ENCODE measurements around the gene KLF9. TPM values are rescaled to one million over a fixed set of nuclear protein-coding genes. Genes with fewer than 3 reads are reported as not detected.

KLF9 gene
- total RNA-seq, 1 donor from 2014 or later, result 2.6 TPM

DNA sequence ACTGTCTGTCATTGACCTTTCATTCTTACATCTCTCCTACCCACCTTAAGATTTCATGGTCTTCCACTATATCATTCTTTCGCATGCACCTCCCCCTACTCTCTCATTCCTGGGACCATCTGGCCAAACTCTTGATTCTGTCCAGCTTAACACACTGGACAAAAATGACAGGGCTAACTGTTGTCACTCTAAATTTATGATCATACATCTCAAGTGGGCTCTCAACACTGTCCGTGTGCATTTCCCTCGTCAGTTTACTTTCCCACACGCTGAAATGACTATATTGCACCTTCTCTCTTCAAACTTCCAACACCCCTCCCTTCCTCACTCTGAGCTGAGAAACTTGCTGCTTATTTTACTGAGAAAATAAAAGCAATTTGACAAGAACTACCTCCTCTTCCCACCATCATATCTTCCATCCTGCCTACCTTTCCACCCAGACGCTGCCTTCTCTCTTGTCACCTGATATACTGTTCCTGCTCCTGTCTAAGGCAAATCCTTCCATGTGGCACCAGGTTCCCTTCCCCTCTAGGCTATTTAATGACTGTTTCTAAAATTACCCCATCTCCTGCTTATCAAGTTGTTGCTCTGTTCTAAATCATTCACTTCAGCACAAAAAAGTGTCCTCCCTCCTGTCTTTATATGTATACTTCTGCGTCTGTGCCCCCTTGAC is 8.1 kb upstream of the KLF9 start:
- H3K27me3 ChIP-seq (ENCODE audit: control insufficient read depth in 3 of 3, insufficient read depth in 3 of 3, low read length in 3 of 3), result no peaks in the 10 kb centered on the region
- peaks cover 38 to 54% (median 41%) of the 10 kb centered on the region in 3 donors for H3K4me1 ChIP-seq (ENCODE audit: control insufficient read depth in 3 of 3, insufficient read depth in 3 of 3, low read length in 3 of 3)
- no peak overlapping the region for H3K4me3 ChIP-seq (ENCODE audit: low read length in 3 of 3)
- H3K36me3 ChIP-seq (ENCODE audit: control insufficient read depth in 3 of 3, insufficient read depth in 3 of 3, low read length in 3 of 3), result no peaks in the 10 kb centered on the region
- H3K9ac ChIP-seq (ENCODE audit: low read depth in 1 of 3, low read length in 3 of 3), result no peak overlapping the region
- no peaks in the 10 kb centered on the region for H3K9me3 ChIP-seq (ENCODE audit: control insufficient read depth in 3 of 3, low read length in 3 of 3)
- peak overlapping the region; percentile 99 for H3K27ac ChIP-seq (ENCODE audit: low read depth, low read length)

DNA sequence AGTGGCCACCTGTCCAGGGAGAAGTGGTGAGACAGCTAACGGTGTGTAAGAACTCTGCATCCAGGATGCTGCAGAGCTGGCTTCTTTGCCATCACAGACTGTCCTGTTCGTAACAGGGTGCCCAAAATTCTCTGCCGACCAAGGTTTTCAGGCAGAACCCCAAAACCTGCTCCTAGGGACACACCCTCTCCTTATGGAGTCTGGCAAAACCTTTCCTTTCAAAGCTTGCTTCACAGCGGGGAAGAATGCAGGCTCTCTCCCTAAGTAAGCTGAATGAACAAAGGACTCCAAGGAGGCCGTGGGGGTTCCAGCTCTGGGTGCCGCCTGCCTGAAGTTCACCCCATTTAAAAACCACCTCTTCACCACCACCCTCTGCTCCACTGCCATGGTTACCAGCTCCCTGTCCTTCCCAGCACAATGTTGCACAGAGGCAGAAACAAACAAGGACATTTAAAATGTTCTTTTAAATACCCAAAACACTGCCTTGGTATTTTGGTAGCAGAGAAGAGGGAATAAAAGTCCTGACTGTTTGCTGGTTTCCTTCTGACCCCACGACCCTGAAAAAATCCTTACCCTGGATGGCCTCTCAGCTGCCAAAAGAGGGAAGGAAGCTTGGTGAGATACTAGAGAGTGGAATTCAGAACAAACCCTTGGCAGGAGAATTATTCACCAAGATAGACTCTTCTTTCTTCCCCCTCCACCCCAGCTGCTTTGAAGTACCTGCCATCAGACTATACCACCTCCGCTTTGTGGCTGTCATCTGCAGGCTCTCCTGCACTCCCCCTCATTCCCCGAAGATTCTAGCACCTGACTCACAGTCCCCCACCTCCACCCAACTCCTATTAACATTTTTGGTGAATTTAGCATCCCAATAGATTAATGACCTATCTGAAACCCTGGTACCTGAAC is 7.1 kb upstream of the KLF9 start:
- peak overlapping the region; percentile 99 for H3K27ac ChIP-seq (ENCODE audit: low read depth, low read length)
- H3K4me3 ChIP-seq (ENCODE audit: low read length in 3 of 3), result peak overlapping the region; percentile 56 to 92 (median 57)
- no peaks in the 10 kb centered on the region for H3K27me3 ChIP-seq (ENCODE audit: control insufficient read depth in 3 of 3, insufficient read depth in 3 of 3, low read length in 3 of 3)
- H3K4me1 ChIP-seq (ENCODE audit: control insufficient read depth in 3 of 3, insufficient read depth in 3 of 3, low read length in 3 of 3), result peaks cover 44 to 57% (median 45%) of the 10 kb centered on the region in 3 donors
- H3K36me3 ChIP-seq (ENCODE audit: control insufficient read depth in 3 of 3, insufficient read depth in 3 of 3, low read length in 3 of 3), result no peaks in the 10 kb centered on the region
- H3K9me3 ChIP-seq (ENCODE audit: control insufficient read depth in 3 of 3, low read length in 3 of 3), result no peaks in the 10 kb centered on the region
- peak overlapping the region; percentile 96 to 100 (median 96) for H3K9ac ChIP-seq (ENCODE audit: low read depth in 1 of 3, low read length in 3 of 3)

DNA sequence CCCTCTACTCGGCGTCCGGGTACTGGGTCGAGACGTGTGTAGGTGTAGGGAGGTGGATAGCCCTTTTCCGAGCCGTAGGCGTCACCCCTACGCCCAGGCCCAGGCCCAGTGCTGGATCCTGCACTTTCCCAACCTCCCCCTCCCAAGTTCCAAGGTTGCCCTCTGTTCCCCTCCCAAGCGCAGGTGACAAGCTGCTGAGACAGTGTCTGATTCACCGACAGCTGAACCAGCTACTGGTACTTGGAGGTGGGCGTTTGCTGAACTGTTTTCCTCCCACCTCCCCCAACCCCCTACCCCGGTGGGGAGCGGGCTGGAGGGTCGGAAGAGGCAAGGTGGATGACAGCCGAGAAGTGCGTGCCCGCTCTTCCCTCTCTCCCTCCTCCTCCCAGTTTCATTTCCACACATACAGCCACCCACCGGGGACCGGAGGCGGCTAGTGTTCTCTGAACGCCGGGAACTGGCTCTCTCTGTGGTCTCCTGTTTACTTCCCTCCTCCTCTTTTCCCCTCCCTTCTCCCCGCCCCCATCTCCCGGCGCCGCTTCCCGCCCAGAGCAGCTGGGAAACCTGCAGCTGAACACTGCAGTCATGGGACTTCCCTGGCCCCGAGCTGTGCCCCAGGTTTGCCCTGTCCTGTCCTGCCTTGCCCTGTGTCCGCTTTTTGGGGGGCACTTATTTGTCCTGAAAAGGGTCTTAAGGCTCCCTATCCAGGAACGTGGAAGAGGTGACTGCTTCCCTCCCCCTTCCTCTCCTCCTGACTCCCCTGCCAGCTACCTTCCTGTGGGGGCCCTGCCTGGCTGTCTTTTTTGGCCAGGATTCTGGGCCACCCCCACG is 6.2 kb upstream of the KLF9 start:
- peak overlapping the region; percentile 96 to 100 (median 96) for H3K9ac ChIP-seq (ENCODE audit: low read depth in 1 of 3, low read length in 3 of 3)
- peak overlapping the region; percentile 99 for H3K27ac ChIP-seq (ENCODE audit: low read depth, low read length)
- H3K9me3 ChIP-seq (ENCODE audit: control insufficient read depth in 3 of 3, low read length in 3 of 3), result no peaks in the 10 kb centered on the region
- H3K36me3 ChIP-seq (ENCODE audit: control insufficient read depth in 3 of 3, insufficient read depth in 3 of 3, low read length in 3 of 3), result no peaks in the 10 kb centered on the region
- peaks cover 44 to 57% (median 49%) of the 10 kb centered on the region in 3 donors for H3K4me1 ChIP-seq (ENCODE audit: control insufficient read depth in 3 of 3, insufficient read depth in 3 of 3, low read length in 3 of 3)
- peak overlapping the region; percentile 76 to 92 (median 78) for H3K4me3 ChIP-seq (ENCODE audit: low read length in 3 of 3)
- no peaks in the 10 kb centered on the region for H3K27me3 ChIP-seq (ENCODE audit: control insufficient read depth in 3 of 3, insufficient read depth in 3 of 3, low read length in 3 of 3)

- Histone ChIP-seq H3K9me3 (ENCODE audit: control insufficient read depth in 3 of 3, low read length in 3 of 3) (no peaks in the 10 kb centered on the region), H3K9ac (ENCODE audit: low read depth in 1 of 3, low read length in 3 of 3) (peak overlapping the region; percentile 96 to 100 (median 99)), H3K36me3 (ENCODE audit: control insufficient read depth in 3 of 3, insufficient read depth in 3 of 3, low read length in 3 of 3) (no peaks in the 10 kb centered on the region), H3K27me3 (ENCODE audit: control insufficient read depth in 3 of 3, insufficient read depth in 3 of 3, low read length in 3 of 3) (no peaks in the 10 kb centered on the region), H3K4me3 (ENCODE audit: low read length in 3 of 3) (peak overlapping the region; percentile 80 to 92 (median 83)), H3K27ac (ENCODE audit: low read depth, low read length) (peak overlapping the region; percentile 99), H3K4me1 (ENCODE audit: control insufficient read depth in 3 of 3, insufficient read depth in 3 of 3, low read length in 3 of 3) (peaks cover 50 to 56% (median 55%) of the 10 kb centered on the region in 3 donors)
Observed at GRCh38 chr9:70419556-70420440, 5.3 kb upstream of the KLF9 start.

- Histone ChIP-seq H3K27ac (ENCODE audit: low read depth, low read length) (peak overlapping the region; percentile 99), H3K36me3 (ENCODE audit: control insufficient read depth in 3 of 3, insufficient read depth in 3 of 3, low read length in 3 of 3) (no peaks in the 10 kb centered on the region), H3K4me1 (ENCODE audit: control insufficient read depth in 3 of 3, insufficient read depth in 3 of 3, low read length in 3 of 3) (peaks cover 51 to 56% (median 54%) of the 10 kb centered on the region in 3 donors), H3K9me3 (ENCODE audit: control insufficient read depth in 3 of 3, low read length in 3 of 3) (no peaks in the 10 kb centered on the region), H3K9ac (ENCODE audit: low read depth in 1 of 3, low read length in 3 of 3) (peak overlapping the region; percentile 94 to 99 (median 99)), H3K27me3 (ENCODE audit: control insufficient read depth in 3 of 3, insufficient read depth in 3 of 3, low read length in 3 of 3) (no peaks in the 10 kb centered on the region), H3K4me3 (ENCODE audit: low read length in 3 of 3) (peak overlapping the region; percentile 80 to 90 (median 83))
Observed at GRCh38 chr9:70418822-70419555, 4.5 kb upstream of the KLF9 start.

- Histone ChIP-seq H3K4me1 (ENCODE audit: control insufficient read depth in 3 of 3, insufficient read depth in 3 of 3, low read length in 3 of 3) (peaks cover 30% of the 10 kb centered on the region in 3 donors), H3K9ac (ENCODE audit: low read depth in 1 of 3, low read length in 3 of 3) (peak overlapping the region in 2 of 3 donors; percentile 100), H3K4me3 (ENCODE audit: low read length in 3 of 3) (peak overlapping the region in 2 of 3 donors; percentile 89 to 100), H3K9me3 (ENCODE audit: control insufficient read depth in 3 of 3, low read length in 3 of 3) (no peaks in the 10 kb centered on the region), H3K27ac (ENCODE audit: low read depth, low read length) (peak overlapping the region; percentile 99), H3K36me3 (ENCODE audit: control insufficient read depth in 3 of 3, insufficient read depth in 3 of 3, low read length in 3 of 3) (peaks cover 0 to 7% (median 0%) of the 10 kb centered on the region in 3 donors), H3K27me3 (ENCODE audit: control insufficient read depth in 3 of 3, insufficient read depth in 3 of 3, low read length in 3 of 3) (no peaks in the 10 kb centered on the region)
Observed at GRCh38 chr9:70415476-70415875, 1.0 kb upstream of the KLF9 start.

DNA sequence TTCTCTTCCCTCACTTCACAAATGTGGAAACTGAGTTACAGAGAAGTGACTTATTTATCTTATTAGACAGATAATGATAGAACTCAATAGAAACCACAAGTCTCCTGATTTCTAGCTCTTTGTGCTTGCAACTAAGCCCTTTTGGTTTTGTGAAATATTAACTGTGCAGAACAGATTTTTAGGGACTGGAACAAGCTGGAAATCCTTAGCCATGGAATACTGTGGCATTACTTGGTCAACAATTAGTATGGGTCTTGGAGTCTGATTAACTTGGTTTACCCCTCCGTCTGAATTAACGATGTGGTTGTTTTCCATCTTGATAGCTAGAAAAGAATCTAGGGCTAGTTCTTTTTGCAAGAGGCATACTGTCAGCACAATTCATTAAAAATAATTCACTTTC is 584 bp upstream of the KLF9 start:
- Histone ChIP-seq H3K4me1 (ENCODE audit: control insufficient read depth in 3 of 3, insufficient read depth in 3 of 3, low read length in 3 of 3) (peaks cover 33 to 35% (median 34%) of the 10 kb centered on the region in 3 donors), H3K4me3 (ENCODE audit: low read length in 3 of 3) (peak overlapping the region; percentile 89 to 100 (median 98)), H3K27me3 (ENCODE audit: control insufficient read depth in 3 of 3, insufficient read depth in 3 of 3, low read length in 3 of 3) (no peaks in the 10 kb centered on the region), H3K27ac (ENCODE audit: low read depth, low read length) (peak overlapping the region; percentile 99), H3K9ac (ENCODE audit: low read depth in 1 of 3, low read length in 3 of 3) (peak overlapping the region; percentile 100), H3K9me3 (ENCODE audit: control insufficient read depth in 3 of 3, low read length in 3 of 3) (no peaks in the 10 kb centered on the region), H3K36me3 (ENCODE audit: control insufficient read depth in 3 of 3, insufficient read depth in 3 of 3, low read length in 3 of 3) (peaks cover 0 to 7% (median 0%) of the 10 kb centered on the region in 3 donors)

DNA sequence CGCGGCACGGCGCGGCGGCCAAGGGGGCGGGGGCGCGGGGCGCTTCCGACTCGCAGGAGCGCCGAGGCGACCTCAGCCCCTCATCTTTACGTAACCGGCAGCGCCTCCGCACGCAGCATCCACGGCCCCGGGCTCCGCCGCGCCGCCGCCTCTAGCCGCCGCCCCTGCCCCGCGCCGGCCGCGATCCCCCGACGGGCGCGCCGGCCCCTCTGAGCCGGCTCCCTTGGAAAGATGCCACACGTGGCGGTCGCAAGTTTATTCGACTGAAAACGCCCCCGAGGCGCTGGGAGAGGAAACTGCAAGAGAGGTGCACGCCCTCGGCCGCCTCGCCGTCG is 1.0 kb downstream of the KLF9 start:
- Histone ChIP-seq H3K36me3 (ENCODE audit: control insufficient read depth in 3 of 3, insufficient read depth in 3 of 3, low read length in 3 of 3) (peaks cover 0 to 7% (median 0%) of the 10 kb centered on the region in 3 donors), H3K4me1 (ENCODE audit: control insufficient read depth in 3 of 3, insufficient read depth in 3 of 3, low read length in 3 of 3) (peaks cover 40 to 47% (median 42%) of the 10 kb centered on the region in 3 donors)

More for the DNA sequence above, 1.0 kb downstream of the KLF9 start:
- Histone ChIP-seq H3K9ac (ENCODE audit: low read depth in 1 of 3, low read length in 3 of 3) (peak overlapping the region; percentile 100), H3K9me3 (ENCODE audit: control insufficient read depth in 3 of 3, low read length in 3 of 3) (no peaks in the 10 kb centered on the region), H3K4me3 (ENCODE audit: low read length in 3 of 3) (peak overlapping the region; percentile 89 to 100 (median 98)), H3K27me3 (ENCODE audit: control insufficient read depth in 3 of 3, insufficient read depth in 3 of 3, low read length in 3 of 3) (no peaks in the 10 kb centered on the region), H3K27ac (ENCODE audit: low read depth, low read length) (peak overlapping the region; percentile 99)
